NCI-H2227 (cell line): Measurements from ENCODE around the gene CELF6.
A peak's percentile ranks its signal among the peaks of the same experiment; 100 is the strongest.
"Not testable (repeated sequence)": the region's sequence is repeated elsewhere in the genome, so short reads cannot be mapped to it uniquely, and the experiment has no call there.

Experiments used
- DNase-seq: peaks from one replicate; lab custom pipeline; 2025; ENCODE audit not compliant: unreplicated experiment; lab: John Stamatoyannopoulos, UW

Gene CELF6

DNA sequence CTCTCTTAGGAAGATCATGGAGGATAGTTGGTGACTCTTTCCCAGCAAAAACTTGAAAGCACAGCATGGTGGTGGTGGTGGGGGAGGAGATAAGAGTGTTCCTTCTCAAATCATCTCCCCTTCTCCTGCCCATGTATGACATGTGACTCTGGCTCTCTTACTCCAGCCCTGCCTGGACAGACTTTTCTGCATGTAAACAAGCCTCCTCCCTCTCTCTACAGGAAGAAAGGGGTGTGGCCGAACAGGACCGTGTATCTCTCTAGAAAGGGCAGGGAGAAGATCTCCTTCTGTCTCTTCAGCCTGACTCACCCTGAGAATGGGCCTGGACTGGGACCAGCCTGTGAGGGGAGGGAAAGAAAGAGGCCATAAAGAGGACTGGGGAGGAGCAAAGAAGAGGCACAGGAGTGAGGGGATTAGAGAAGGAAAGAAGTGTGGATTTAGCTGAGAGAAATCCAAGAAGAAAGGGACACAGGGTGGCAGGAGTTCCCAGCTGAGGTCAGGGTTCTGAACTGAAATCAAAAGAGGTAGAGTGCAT, 1.5 kb downstream of the CELF6 start:
- DNase-seq, result peak; percentile 11

DNA sequence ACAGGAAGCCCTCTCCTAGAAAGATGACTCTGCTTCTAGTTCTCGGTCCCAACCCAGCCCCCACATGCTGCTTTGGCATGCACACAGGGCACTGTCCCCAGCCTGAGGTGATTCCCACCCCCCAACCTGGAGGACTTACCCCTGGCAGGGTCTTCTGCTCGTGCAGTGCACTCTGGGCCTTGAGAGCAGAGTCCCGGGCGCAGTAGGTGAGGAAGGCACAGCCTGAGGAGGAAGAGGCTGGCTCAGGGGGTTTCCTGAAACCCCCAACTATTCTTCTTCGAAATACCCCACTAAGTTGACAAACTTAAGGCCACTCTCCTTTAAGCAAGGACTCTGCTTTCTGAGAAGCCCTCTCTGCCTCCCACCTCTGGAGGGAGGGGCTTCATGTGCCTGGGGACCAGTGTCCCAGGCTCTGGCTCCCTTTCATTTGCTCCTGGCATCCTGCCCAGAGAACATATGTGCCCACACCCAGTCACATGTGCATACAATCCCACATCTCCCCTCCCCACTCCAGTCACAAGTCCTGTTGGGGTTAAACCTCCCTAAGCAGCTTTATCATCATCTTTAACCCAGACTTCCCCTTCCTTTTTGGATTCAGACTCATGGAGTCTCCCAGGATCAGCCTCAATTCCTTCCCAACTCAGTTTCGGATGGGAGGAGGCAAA, 4.1 kb downstream of the CELF6 start:
- DNase-seq, result peak; percentile 71

DNA sequence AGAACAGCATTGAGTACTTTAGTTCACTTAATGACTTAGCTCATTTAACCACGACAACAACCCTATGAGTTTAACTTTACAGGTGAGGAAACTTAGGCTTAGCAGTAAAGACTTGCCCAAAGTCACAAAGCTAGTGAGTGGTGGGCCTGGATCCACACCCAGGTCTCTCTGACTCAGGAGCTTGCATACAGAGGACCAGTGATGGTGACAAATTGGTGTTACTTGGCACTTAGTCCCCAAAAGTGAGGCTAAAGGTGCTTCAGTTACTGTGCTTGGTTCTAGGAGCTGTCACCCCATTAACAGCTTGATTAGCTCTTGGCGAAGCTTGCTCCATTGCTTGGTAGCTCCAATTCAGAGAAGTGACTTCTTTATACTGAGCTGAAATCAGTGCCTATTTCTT, 6.1 kb downstream of the CELF6 start:
- no peak for DNase-seq

DNA sequence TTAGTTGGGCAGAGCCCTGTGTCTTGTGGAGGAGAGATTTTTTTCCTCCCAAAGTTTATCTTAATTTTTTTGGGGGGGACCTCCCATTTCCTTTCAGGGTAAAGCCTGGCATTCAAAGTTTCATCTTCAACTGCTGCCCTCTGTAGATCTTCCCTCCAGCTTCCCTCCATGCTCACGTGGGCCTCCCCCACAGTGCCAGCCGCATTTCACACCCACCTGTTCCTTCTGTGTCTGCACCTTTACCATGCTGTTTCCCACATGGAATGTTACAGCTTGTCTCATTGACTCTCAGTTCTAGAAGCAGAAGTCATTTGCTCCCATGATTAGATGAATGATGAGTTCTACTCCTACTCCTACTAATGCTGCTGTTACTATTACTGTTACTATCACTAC, 6.5 kb downstream of the CELF6 start:
- no peak for DNase-seq

DNA sequence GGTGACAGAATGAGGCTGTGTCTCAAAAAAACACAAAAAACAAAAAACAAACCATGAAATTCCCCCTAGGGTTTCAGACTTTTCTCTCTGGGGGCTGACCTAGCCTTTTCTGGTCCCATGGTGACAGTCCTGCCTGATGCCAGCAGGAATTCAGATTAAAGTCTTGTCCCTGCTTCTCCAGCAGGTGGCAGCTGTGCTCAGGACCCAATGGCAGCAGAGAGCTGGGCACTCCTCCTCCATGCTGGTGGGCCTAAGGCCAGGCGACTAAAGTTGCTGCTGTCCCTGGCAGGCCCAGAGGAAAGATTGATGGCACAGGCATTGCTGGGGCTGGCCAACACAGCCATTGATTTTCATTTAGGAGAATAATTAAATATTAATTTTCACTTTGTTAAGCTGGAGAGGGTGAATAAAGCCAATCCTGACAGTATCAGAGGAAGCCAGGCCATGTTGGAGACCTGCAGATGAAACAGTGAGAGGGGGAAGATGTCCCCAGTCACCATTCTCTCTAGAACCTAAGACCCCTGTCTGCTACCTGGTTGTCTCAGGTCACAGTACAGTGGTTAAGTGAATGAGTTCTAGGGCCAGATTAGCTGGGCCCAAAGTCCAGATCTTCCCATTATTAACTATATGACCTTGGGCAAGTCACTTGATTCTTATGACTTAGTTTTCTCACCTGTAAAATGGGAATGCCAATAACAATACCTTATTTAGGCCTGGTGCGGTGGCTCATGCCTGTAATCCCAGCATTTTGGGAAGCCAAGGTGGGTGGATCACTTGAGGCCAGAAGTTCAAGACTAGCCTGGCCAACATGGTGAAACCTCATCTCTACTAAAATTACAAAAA, 7.1 kb downstream of the CELF6 start:
- DNase-seq, result peak; percentile 76

DNA sequence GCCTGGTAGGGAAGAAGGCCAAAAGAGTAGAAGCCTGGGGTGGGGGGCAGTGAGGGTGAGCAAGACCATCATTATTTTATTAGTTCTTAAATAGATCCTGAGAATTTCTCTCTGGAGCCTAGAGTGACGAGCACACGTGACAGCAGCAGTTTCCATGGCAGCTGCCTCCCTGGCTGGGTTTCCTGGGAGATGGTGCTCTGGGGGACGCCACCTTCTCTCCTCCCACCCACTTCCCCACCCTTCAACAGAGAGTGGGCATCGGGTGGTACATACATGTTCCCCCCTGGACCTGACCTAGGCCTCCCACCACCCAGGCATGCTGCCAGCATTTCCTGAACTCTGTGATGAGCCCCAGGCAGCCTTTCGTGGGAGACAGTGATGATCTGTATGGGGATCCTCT, 12.9 kb downstream of the CELF6 start:
- DNase-seq, result peak; percentile 14

DNA sequence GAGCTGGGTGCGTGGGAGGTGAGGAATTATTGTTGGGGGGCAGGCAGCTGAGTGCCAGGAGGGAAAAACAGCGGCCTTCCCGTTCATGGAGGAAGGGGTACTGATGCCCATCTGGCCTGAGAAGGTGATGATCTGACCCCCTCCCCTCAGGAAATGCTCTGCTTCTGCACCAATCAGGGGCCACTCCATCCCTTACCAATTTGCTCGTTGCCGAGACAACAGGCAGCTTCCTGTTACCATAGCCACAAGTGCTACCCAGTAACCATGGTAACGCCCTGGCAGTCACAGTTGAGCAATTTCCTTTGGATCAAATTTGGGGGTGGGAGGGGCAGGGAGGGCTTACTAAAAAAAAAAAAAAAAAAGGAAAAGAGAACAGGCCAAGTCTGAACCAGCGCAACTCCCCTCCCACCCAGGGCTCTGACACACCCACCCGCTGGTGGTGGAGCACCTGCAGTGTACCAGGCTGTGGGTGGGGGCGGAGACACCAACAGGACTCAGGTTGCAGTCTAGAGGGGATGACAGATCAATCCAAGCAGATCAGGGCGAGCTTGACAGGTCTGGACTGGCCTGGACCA, 13.7 kb downstream of the CELF6 start:
- DNase-seq, result peak; percentile 86

- no peak for DNase-seq
Measured at GRCh38 chr15:72304596-72304995, 15.4 kb downstream of the CELF6 start.

DNA sequence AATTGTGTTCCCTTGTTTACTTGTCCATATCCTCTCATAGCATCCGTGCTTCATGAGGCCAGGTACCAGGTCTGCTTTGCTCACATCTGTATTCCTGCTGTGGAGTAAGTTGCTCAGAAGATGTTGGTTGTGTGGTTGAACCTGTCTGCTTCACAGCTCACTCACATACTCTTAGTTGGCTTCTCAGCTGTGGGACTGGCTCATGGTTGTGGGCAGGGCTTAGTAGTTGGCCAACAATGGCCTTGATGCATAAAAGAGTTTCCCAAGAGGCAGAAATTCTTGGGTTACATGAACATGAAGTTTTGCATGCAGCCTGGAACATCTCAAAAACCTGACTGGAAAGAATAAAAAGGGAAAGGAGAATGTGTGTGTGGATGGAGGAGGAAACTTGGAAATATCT, 17.0 kb downstream of the CELF6 start:
- no peak for DNase-seq

DNA sequence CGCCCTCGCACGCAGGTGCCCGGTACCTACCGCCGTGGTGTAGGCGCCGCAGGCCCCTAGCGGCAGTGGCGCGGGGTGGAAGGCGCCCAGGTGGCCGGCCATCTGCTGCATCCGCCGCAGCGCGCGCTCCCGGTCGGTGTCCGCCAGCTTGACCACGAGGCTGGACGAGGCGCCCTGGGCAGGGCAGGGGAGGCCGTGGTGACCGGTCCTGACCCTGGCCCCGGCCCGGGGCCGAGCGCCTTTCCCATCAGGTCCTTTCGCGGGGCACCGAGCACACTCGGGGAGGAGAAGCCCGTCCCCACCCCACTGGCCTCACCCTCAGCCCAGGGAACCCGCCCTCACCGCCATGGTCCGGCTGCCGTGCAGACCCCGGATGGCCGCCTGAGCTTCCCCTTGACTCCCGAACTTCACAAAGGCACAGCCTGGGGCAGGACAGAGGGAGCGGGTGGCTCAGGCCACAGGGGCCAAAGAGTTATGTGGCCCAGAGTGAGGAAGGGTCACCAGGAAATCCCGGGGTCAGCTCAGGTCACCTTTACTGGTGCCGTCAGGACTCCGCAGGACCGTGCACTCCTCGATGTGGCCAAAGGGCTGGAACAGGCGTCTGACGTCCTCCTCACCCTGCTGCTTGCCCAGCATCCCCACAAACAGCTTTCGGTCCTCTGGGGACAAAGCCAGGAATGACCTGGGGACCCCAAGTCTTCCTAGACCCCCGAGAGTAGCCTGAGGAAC, 30.2 kb downstream of the CELF6 start:
- no peak for DNase-seq

- DNase-seq, result no peak
Measured at GRCh38 chr15:72288796-72289596, 31.0 kb downstream of the CELF6 start.

GRCh38 chr15:72285927-72286516, 33.9 kb downstream of the CELF6 start:
- DNase-seq, result no peak

DNA sequence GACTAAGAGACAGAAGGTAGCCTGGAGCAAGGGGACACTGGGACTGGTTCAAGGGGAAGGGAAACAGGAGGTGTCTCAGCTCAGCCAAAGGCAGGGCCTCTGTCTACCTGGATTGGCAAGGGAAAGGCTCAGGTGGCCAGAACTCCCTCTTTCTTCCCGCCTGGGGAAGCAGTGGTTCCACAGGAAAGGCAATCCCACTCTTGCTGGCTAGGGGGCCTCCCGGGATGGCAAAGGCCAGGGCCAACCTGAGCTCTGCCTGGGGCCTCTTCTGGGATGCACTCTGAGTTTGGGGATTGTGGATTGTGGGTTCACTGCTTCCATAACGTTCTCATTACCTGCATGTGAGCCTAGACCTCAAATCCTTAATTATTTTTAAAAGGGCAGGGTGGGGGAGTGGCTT, 34.6 kb downstream of the CELF6 start:
- no peak for DNase-seq

GRCh38 chr15:72284781-72285180, 35.2 kb downstream of the CELF6 start:
- DNase-seq, result no peak

DNA sequence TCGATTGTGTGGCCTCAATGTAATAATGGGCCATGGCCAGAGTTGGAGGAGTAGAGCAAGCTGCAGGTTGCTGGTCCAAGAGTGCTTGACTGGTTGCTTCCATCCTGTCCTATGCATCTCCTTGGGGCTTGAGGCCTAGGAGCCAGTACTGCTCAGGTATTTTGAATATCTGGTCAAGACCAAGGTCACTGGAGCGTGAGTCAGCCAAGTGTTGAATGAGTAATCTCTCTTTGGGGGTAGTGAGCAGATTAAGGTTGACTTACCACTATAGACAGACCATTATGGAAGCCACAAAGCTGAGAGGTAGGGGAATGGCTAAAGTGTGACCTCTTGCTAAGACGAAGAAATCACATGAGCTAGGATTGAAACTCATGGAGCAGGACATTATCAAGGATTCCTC, 38.2 kb downstream of the CELF6 start:
- no peak for DNase-seq

DNA sequence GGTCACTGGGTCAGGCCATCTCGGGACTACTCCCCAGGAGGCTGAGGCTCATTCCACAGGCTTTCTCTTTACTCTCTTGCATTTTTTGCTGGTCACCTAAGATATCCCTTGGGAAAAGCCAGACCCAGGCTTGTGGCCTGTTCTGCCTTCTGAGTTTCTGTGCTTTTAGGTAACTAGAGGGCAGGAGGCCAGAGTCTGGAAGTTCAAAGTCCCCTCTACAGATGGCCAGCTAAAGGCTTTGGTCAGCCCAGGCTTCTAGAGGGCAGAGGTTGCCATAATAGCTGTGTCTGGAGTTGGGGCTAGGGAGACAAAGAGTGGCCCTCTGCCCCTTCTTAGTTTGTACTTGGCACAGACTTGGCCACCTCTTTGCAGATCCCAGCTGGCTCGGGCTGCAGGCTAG, 39.2 kb downstream of the CELF6 start:
- DNase-seq, result no peak

- no peak for DNase-seq
Measured at GRCh38 chr15:72278737-72279136, 41.2 kb downstream of the CELF6 start.

DNA sequence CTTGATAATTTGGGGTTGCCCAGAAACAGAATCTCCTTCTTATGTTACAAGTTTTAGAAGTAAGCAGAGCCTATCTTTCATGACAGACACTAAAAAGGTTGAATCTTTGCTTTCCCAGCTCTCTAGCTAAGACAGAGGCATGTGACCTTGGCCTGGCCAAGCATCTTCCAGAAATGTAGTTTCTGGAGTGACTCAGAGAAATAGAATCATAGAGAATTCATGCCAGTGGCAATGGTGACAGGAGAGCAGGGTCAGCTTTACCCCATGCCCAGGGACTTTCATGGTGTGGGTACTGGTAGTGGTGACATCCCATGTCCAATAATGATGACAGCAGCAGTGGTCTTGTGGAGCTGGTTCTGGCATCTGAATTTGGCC, 43.6 kb downstream of the CELF6 start:
- DNase-seq, result no peak

DNA sequence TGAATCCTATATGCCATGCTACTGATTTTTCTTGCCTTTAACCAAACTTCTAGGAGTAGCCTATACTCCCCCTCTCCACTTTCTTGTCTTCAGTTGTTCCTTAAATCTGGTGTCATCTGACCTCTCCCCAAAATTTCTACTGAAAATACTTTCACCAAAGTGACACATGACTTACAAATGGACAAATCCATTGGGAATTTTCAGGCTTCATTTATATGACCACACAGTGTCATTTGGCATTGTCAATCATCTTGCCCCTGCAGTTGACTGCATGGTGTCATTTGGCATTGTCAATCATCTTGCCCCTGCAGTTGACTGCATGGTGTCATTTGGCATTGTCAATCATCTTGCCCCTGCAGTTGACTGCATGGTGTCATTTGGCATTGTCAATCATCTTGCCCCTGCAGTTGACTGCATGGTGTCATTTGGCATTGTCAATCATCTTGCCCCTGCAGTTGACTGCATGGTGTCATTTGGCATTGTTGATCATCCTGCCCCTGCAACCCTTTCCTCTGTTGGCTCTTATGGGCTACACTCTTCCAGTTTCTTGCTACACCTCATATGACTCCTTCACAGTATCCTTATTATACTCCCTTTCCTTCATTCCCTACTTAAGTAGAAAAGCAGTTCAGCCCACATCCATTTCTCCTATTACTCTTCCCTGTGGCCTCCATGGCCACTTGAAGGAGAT, 44.2 kb downstream of the CELF6 start:
- DNase-seq, result not testable (repeated sequence)

GRCh38 chr15:72272997-72273352, 47.0 kb downstream of the CELF6 start:
- no peak for DNase-seq
